Left kidney (tissue), 2 donors: Measurements from ENCODE around the gene RNF112. TPM values are rescaled to one million over a fixed set of nuclear protein-coding genes. Genes with fewer than 3 reads are reported as not detected.
"Not testable (repeated sequence)": the region's sequence is repeated elsewhere in the genome, so short reads cannot be mapped to it uniquely, and the experiment has no call there.

Experiments
- DNase-seq: peaks from one replicate; pipeline ENCODE4 v3.0.0-alpha.2; 2013
- polyA plus RNA-seq: library from polyadenylated mRNA; unstranded; fragments of 120-200 nt; gene quantifications from one replicate; pipeline ENCODE4 v1.2.1, GENCODE V29; 2013; ENCODE audit not compliant: insufficient read length

The RNF112 gene
- polyA plus RNA-seq, 1 donor: 1.3 TPM

DNA sequence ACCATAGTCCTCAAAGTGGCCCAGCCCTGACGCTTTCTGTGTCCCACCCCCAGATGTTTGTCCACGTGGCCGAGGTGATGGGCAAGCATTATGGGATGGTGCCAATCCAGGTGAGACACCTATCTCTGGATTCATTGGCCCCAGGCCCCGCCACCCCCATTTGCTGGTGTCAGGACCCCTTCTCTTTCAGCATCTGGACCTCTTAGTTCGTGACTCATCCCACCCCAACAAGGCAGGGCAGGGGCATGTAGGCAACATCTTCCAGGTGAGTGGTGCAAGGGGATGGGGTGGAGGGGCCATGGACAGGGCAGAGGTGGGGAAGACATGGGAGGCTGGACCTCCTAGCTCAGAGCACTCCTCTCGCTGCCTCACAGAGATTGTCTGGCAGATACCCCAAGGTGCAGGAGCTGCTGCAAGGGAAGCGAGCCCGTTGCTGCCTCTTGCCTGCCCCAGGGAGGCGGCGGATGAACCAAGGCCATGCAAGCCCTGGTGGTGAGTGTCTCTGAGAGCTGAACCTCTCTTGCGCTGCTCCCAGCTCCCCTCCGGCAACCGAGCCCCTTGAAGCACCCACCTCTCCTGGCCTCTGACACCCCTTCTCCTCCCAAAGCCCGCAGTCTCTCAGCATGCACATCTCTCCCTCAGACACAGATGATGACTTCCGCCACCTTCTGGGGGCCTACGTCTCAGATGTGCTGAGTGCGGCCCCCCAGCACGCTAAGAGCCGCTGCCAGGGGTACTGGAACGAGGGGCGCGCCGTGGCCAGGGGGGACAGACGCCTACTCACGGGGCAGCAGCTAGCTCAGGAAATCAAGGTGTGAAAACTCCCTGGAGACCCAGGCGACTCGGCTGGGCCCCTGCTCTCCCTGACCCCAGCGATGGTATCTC, 3.6 kb downstream of the RNF112 start:
- DNase-seq: no peak

DNA sequence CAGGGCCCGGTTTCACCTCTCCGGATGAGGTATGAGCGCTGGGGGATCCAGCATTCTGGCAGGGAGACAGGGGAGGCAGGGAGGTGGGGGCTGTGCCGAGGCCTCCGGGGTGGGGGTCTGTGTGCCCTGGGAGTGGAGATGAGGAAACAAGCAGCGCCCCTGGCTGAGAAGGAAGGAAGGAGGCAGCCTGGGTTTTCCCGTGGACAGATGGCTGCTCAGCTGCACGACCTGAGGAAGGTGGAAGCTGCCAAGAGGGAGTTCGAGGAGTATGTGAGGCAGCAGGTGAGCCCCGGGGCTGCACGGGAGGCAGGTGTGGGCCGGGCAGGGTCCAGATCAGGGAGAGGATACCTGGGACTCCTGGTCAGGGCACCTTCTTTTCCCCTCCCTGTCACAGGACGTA, 4.3 kb downstream of the RNF112 start:
- DNase-seq: no peak

DNA sequence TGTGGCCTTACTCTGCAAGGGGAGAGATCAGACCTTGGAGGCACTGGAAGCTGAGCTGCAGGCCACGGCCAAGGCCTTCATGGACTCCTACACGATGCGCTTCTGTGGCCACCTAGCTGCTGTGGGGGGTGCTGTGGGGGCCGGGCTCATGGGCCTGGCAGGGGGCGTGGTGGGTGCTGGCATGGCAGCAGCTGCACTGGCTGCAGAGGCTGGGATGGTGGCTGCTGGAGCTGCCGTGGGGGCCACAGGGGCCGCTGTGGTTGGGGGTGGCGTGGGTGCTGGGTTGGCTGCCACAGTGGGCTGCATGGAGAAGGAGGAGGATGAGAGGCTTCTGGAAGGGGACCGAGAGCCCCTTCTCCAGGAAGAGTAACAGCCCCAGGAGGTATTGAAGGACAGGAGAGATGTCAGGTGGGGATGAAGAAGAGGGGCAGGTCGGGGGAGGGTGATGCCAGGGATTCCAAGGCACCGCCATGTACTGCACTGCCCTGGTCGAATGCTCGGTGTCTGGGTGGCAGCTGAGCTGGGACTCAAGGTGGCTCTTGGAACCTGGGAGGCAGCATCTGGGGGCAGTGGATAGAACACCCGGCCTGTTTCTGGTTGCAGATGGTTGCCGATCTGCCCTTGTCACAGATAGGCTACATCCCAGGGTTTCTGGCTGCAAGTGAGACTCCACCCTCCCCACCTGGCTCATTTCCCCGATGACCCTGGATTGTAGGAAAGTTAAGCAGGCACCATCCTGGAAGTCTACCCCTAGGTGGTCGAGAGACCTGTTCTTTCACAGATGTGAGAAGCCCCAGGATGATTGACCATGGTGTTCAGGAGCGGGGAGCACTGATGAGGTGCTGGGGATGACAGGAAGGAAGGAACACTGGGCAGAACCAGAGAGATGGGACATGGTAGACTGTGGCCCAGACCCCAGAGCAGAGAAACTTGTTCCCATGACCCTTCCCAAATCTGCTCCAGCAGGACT, 5.1 kb downstream of the RNF112 start:
- DNase-seq: no peak

DNA sequence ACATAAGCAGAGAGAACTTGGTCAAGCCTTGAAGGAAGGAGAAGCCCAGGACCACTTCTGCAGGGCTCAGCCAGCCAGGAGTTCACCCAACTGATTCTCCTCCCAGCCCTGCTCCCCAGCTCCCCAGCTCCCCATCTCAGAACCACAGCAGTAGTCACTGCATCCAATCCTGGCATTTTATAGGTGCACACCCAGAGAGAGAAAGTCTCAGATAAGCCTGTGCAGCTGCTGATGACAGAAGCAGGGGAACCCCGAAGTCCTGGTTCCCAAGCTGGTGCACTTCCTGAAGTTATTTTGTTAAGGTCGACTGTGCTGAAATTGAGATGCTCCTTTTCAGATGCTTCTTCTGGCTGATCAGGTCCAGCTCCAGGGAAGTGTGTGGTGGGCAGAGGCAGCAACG, 6.6 kb downstream of the RNF112 start:
- DNase-seq: no peak

DNA sequence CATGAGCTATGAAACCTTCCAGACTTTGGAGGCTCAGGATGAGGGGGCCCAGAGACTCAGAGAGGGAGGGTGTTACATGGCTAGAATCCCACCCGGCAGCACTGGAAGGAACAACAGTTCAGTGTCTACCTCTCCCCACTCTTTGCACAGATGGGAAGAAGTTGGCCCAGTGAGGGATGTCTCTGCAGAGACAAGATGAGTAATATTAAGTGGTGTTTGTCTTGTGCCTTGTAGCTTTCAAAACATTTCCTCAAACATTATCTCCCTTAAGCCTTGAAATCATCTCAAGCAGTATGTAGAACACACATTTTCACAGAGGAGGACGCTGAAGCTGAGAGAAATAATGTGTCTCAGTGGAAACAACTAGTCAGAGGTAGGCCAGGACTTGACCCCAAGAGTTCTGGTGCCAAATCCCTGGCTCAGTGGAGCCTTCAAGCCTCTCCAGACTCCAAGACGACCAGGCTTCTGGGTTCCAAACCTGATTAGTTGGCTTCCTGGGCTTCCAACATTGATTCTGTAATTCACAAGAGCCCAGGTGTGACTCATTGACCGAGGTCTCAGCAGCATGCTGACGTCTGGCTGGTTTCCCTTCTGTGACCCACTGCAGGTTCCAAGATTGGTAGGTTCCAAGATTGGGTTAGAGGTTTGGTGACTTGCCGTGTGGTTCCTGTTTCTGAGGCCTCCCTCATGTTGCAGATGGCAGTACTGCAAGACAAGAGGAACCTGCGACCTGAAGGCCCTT, 7.4 kb downstream of the RNF112 start:
- DNase-seq: no peak

DNA sequence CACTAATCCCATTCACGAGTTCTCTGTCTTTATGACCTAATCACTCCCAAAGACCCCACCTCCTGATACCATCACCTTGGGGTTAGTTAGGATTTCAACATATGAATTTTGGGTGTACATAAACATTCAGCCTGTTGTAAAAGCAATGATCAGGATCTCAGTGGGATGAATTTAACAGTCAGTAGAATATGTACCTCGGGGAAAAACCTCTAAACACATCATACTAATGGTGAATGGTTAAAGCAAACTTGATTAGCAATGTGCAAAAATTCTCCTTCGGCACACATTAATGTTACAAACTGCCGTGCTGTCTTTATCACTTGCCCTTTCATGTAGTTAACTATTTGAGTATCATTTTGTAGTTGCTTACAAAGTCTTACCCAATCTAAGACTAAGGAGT, 10.2 kb downstream of the RNF112 start:
- no peak for DNase-seq

DNA sequence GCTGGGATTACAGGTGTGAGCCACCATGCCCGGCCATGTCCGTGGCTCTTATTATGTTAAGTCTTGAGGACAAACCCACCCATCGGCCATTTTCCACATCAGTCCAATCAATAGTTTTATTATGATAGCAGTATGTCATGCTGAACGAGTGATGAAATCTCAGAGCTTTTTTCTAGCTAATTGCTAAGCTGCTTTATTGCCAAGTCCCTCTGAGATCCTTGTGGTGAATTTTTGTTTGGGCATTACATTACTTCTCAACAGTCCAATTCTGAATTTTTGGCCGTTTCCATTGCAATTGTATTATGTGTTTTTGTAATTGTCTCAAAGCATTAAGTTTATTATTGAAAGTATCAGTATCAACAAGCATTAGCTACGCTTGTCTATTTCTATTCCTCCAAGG, 10.9 kb downstream of the RNF112 start:
- no peak for DNase-seq

DNA sequence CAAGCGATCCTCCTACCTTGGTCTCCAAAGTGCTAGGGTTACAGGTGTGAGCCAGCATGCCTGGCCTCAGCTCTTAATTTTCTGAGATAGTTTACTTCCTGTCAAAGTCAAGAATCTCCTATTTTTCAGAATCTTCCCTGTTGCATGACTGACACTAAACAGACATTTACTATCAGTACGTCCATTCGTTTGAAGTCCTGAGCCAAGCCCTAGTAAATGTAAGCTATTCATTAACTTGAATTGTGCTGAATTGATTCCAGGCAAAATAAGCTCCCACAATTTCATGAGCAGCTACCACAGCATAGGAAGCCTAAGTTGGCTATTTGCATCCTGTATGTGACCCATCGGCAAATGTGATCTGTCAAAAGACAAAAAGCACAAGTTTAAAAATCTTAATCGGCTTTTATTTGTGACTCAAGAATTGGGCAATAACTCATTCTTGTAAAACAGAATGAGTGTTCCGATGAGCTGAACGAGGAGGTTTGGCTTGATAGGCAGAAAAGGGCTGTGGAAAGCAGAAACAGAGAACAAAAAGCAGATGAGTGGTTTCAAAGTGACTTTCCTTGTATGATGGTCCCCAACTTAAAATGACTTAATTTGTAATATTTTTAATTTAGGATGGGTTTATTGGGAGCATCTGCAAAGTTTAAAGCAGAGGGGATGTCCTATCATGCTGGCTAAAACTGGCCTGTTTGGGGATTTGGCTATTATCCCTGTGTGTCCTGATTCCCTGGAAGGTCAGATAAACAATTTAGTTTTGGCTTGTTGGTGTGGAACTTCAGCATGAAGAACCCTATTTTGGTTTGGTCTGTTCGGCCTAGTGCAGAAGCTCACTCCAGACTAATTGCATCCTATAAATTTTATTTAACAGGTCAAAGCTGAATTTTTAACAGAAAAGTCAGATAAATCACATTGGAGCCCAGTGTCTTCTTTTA, 14.2 kb downstream of the RNF112 start:
- DNase-seq: no peak

DNA sequence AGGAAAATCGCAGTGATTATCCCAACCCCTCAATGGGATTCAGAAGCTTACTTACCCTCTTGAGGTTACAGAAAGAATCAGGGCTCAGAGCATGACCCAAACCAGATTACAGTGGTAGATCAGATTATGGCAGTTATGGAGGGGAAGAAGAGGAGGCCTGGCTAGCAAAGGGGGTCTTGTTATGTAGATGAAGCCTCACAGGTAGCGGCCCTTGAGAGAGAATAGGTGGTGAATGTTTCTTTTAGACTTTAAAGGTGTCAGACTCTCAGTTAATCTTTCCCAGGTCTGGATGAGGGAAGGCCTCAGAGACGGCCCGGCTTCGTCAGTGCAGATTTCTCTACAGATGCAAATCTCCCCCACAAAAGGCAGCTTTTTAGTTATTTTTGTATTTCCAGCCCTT, 15.6 kb downstream of the RNF112 start:
- no peak for DNase-seq

DNA sequence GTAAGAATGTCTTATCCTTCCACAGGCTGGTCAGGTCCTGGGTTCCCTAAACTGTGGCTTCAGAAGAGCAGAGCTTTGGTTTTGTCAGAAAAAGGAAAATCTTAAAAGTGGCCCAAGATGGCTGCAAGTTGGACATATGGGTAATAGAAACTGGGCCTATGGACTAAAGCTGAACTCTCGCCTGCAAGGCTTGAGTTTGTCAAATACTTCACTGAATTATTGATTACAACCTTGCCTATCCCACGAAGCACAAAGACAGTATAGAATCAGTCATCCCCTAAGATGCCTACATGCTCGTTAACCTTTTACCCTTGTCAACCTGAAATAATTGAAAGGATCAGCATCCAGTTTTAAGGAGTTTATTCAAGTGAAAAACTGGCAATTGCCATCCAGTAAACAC, 20.7 kb downstream of the RNF112 start:
- no peak for DNase-seq

DNA sequence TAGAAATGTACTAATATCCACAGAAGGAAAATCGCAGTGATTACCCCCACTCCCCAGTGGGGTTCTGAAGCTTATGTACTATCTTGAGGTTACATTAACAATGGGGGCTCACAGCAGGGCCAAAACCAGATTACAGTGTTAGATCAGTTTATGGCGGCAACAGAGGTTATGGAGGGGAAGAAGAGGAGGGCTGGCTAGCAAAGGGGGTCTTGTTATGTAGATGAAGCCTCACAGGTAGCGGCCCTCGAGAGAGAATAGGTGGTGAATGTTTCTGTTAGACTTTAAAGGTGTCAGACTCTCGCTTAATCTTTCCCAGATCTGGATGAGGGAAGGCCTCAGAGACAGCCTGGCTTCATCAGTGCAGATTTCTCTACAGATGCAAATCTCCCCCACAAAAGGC, 22.2 kb downstream of the RNF112 start:
- DNase-seq: no peak

DNA sequence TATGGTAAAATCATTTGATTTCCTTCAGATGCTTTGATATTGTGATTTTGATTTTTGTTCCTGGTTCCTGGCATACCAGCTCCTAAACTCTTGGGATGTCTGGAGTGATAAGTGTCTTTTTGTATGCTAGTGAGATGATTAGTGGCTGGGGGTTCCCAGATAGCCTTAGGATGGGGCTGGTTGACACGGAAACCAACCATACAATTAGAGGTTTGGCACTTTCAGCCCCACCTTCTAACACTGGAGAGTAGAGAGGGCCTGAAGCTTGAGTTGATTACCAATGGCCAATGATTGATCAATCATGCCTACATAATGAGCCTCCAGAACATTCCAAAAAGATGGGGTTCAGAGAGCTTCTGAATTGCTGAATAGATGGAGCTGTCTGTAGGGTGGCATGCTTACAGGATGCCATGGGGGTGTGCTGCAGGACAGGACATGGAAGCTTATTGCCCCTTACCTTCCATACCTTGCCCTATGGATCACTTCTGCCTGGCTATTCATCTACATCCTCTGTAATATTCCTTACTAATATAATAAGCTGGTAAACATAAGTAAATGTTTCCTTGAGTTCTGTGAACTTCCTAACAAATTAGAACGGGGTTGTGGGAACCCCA, 22.8 kb downstream of the RNF112 start:
- no peak for DNase-seq

DNA sequence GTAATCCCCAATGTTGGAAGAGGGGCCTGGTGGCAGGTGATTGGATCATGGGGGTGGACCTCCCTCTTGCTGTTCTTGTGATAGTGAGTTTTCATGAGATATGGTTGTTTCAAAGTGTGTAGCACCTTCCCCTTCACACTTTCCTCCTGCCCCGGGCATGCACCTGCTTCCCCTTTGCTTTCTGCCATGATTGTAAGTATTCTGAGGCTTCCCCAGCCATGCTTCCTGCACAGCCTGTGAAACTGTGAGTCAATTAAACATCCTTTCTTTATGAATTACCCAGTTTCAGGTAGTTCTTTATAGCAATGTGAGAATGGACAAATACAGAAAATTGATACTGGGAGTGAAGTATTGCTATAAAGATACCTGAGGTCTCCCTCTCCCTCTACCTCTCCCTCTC, 29.4 kb downstream of the RNF112 start:
- no peak for DNase-seq

DNA sequence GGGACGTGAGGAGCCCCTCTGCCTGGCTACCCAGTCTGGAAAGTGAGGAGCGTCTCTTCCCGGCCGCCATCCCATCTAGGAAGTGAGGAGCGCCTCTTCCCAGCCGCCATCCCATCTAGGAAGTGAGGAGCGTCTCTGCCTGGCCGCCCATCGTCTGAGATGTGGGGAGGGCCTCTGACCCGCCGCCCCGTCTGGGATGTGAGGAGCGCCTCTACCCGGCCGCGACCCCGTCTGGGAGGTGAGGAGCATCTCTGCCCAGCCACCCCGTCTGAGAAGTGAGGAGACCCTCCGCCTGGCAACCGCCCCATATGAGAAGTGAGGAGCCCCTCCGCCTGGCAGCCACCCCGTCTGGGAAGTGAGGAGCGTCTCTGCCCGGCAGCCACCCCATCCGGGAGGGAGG, 30.3 kb downstream of the RNF112 start:
- not testable (repeated sequence) for DNase-seq

DNA sequence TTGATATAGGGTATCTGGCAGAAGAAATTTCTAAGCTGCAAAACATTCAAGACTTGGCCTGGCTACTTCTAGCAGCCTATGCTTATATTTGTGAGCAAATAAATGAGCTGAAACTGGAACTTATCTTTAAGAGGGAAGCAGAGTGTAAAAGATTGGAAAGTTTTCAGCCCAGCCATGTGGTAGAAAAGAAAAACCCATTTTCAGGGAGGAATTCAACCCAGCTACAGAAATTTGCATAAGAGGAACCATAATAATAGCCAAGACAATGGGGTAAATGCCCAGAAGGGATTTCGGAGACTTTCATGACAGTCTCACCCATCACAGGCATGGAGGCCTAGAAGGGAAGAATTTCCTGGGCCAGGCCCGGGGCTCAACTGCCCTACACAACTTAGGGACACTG, 31.7 kb downstream of the RNF112 start:
- DNase-seq: no peak

DNA sequence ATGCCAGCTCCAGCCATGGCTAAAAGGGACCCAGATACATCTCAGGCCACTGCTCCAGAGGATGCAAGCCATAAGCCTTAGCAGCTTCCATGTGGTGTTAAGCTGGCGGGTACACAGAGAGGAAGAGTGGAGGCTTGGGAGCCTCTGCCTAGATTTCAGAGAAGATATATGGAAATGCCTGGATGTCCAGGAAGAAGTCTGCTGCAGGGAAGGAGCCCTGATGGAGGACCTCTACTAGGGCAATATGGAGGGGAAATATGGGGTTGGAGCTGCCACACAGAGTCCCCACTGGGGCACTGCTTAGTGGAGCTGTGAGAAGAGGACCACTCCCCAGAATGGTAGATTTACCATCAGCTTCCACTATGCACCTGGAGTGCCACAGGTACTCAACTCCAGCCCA, 32.1 kb downstream of the RNF112 start:
- DNase-seq: no peak

DNA sequence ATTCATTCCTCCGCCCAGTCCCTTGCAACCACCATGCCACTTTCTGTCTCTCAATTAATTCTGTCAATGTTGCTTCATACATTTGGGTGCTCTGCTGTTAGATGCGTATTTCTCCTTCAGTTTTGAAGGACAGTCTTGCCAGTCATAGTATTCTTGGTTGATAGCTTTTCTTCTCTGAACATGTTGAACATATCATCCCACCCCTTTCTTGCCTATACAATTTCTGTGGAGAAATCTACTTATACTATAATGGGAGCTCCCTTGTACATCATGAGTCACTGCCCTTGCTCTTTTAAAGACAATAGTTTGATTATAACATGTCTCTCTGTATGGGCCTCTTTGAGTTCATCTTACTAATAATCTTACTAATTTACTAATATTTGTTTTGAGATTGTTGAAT, 34.1 kb downstream of the RNF112 start:
- no peak for DNase-seq

DNA sequence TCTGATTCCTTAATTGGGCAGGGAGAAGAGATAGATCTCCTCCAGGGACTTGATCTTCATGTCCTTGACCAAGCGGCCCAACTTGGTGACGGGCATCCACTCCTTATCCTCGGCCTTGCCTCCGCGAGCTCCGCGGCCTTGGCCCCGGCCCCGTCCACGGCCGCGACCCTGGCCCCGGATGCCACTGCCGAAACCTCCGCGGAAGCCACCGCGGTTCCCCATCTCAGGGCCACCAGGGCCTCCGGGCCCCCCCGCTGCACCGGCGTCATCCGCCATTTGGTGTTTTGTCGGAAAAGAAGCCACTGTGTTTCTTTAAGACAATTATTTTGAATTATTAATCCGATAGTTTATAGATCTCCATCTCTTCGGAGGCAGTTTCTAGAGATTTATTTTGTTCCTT, 35.5 kb downstream of the RNF112 start:
- DNase-seq: not testable (repeated sequence)

DNA sequence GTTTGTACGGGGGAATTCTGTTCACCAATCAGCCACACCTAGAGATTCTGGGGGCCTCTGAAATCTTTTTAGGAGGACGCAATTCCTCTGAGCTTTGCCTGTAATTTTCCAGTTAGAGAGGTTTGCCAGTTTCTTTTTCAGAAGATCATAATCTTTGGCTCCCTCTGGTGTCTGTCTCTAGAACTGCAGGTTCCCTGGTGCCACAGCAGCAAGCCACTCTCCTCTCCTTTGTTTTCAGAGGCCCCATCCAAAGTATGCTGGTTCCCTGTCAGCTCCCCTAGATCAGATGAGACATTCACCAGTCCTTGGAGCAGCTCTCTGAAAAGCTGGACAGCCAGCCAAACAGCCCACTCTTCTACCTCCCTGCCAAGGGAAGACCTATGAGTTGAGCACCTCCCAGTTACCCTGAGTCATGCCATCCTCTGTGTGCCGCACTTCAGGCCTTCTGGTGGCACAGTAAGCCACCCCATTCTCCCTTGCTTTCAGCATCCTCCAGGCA, 36.1 kb downstream of the RNF112 start:
- peak; percentile 86 for DNase-seq
